Heart left ventricle (tissue), 16 donors: Measurements from ENCODE around the gene ARHGEF6. TPM values are rescaled to one million over a fixed set of nuclear protein-coding genes. Genes with fewer than 3 reads are reported as not detected.

Experiments used
- ATAC-seq, 4 donors: fragments of 200-7000 bp; cut with Tn5 transposase; one replicate each; pipeline ENCODE4 v1.9.1; 2020 to 2022; ENCODE audit warnings: moderate library complexity in 4 of 4, mild to moderate bottlenecking in 3 of 4, moderate number of reproducible peaks in 1 of 4
- DNase-seq, 5 donors: peaks; one replicate each; pipeline ENCODE4 v3.0.0-alpha.2; 2020
- H3K27ac ChIP-seq, 12 donors: fragments of 200-600 bp; sonication (generic) in 4 of 12; one replicate each; pipeline versions ENCODE4 v1.5.0 to v1.8.0; 2016 to 2022; ENCODE audit warnings: mild to moderate bottlenecking in 2 of 12
- H3K27me3 ChIP-seq, 9 donors: fragments of 200-600 bp; sonication (generic) in 2 of 9; one replicate each; pipeline versions ENCODE4 v1.5.1 to v1.8.0; 2016 to 2022; ENCODE audit warnings: mild to moderate bottlenecking in 3 of 9
- H3K36me3 ChIP-seq, 9 donors: fragments of 200-600 bp; sonication (generic) in 2 of 9; one replicate each; pipeline versions ENCODE4 v1.5.0 to v1.8.0; 2018 to 2022; ENCODE audit warnings: mild to moderate bottlenecking in 2 of 9
- H3K4me1 ChIP-seq, 12 donors: fragments of 200-600 bp; sonication (generic) in 4 of 12; one replicate each; pipeline versions ENCODE4 v1.5.0 to v1.8.0; 2016 to 2022; ENCODE audit warnings: mild to moderate bottlenecking in 3 of 12
- H3K4me3 ChIP-seq, 12 donors: fragments of 200-600 bp; sonication (generic) in 4 of 12; one replicate each; pipeline versions ENCODE4 v1.5.0 to v1.8.0; 2017 to 2022; ENCODE audit warnings: mild to moderate bottlenecking in 9 of 12, moderate library complexity in 4 of 12
- H3K9me3 ChIP-seq, 12 donors: fragments of 200-600 bp; sonication (generic) in 4 of 12; one replicate each; pipeline versions ENCODE4 v1.5.0 to v1.8.0; 2016 to 2022; ENCODE audit warnings: mild to moderate bottlenecking in 1 of 12
- CTCF ChIP-seq, 12 donors: fragments of 200-600 bp; sonication (generic) in 4 of 12; IDR thresholded peaks; one replicate each; pipeline versions ENCODE4 v1.5.0 to v1.8.0; 2018 to 2022; ENCODE audit warnings: antibody characterized with exemption in 12 of 12, mild to moderate bottlenecking in 5 of 12
- POLR2A ChIP-seq, 2 donors: fragments of 450-650 bp; IDR thresholded peaks; one replicate each; pipeline ENCODE4 v1.6.1; 2017; ENCODE audit warnings: antibody characterized with exemption in 2 of 2, mild to moderate bottlenecking in 2 of 2, moderate library complexity in 2 of 2
- WGBS, 4 donors: extraction: QIAGEN DNeasy Blood & Tissue Kit in 2 of 4; methylation state at CpG; one replicate each; pipeline versions ENCODE4 v1.1.5 to v1.1.7; 2013 to 2018; 5-methylcytosine and 5-hydroxymethylcytosine counted together
- intact Hi-C, 10 donors: fragments of 100-400 bp; cut with DNase I; formaldehyde crosslinking; loops; one replicate each; pipeline versions ENCODE4 v1.11.1 to v1.14.2; 2022
- polyA plus RNA-seq, 2 donors: library from polyadenylated mRNA; stranded (reverse); fragments of 200-250 nt; gene quantifications; one replicate each; pipeline ENCODE4 v1.2.3, GENCODE V29; 2013
- total RNA-seq, 9 donors: library from RNA; depleted of rRNA in 2 of 9; stranded (reverse); fragments of >200 nt in 2 of 9; fragmentation: NEBNext Ultra II Directional in 3 of 9; extraction: Animal tissue kit (Norgen Biotek cat#: 25700) in 3 of 9; gene quantifications; one replicate each; pipeline versions ENCODE4 v1.1.0 to v1.2.4, GENCODE V29; 2016 to 2023
- donor health status: ischemic (EF 13 %, LVEDD 7.1; RV severe dilation, severe dysfunction).
- donor health status: healthy with polysubstance abuse.
- donor health status: DM: no; HTN: yes; CAD: no.
- donor health status: DM: no; HTN: no; CAD: no.
- donor health status: ischemic (EF 25% LVEDD 6.9; RV normal size, moderate dysfunction).
- donor health status: ischemic (EF 25% LVEDD 5.7; RV mildly dilated, moderate dysfunction).
- donor health status: healthy.
- donor health status: DM: yes; HTN: yes; CAD: no.
- donor health status: ischemic (EF 35%, LVEDD 5.7; RV mildly dilated, moderate dysfunction).
- donor health status: nonischemic (EF 11% LVEDD 7.7; RV severe dilation, severe dysfunction).
- donor health status: DM: yes; HTN: yes; CAD: no.
- donor health status: PGD.
- donor health status: ischemic (EF 29% LVEDD 5.4; RV normal size, mild dysfunction).
- donor health status: nonischemic (EF 23%, LVEDD 6.1; RV moderate dilation, normal function).

ARHGEF6 gene
- total and polyA plus RNA-seq, 11 donors, result 15.2 to 74.7 (median 55.7) TPM

- H3K36me3 ChIP-seq, result peaks cover 0 to 50% (median 21%) of the 10 kb centered on the region in 9 donors
- peak; percentile 25 to 57 (median 47) for DNase-seq
- H3K27ac ChIP-seq, result peak overlapping the region in 1 of 12 donors; percentile 67
- no peak for TF ChIP-seq POLR2A (IDR thresholded peaks at IDR 0.05)
- peak in 11 of 12 donors; percentile 21 to 56 (median 45) for TF ChIP-seq CTCF (IDR thresholded peaks at IDR 0.05)
- H3K27me3 ChIP-seq, result peaks cover 0 to under 1% (median 0%) of the 10 kb centered on the region in 9 donors
- intact Hi-C loops, result loop anchor here (2.0 to 10.0 kb wide), 6 partner anchors 56 to 216 kb away; no protein-coding TSS in a partner anchor
- no peak overlapping the region for H3K4me3 ChIP-seq
- ATAC-seq, result peak; percentile 56 to 85 (median 82)
- H3K4me1 ChIP-seq, result peaks cover 0 to 26% (median 0%) of the 10 kb centered on the region in 12 donors
- WGBS, 4 donors, result 28 to 55% (median 37%) methylated on average over 1 of the region's 1 CpG
- H3K9me3 ChIP-seq, result no peaks in the 10 kb centered on the region
Measured at GRCh38 chrX:136711147-136711546, 69.6 kb downstream of the ARHGEF6 start.

- peaks cover 0 to 58% (median 28%) of the 10 kb centered on the region in 9 donors for H3K36me3 ChIP-seq
- 23 to 42% (median 34%) methylated on average over 2 of the region's 2 CpGs for WGBS, 4 donors
- ATAC-seq (no peak), DNase-seq (no peak)
- H3K4me1 ChIP-seq, result peaks cover 0 to 24% (median 0%) of the 10 kb centered on the region in 12 donors
- H3K9me3 ChIP-seq, result no peaks in the 10 kb centered on the region
- H3K27ac ChIP-seq, result peak overlapping the region in 1 of 12 donors; percentile 67
- TF ChIP-seq POLR2A (IDR thresholded peaks at IDR 0.05), result no peak
- TF ChIP-seq CTCF (IDR thresholded peaks at IDR 0.05), result no peak
- intact Hi-C loops, result loop anchor here (2.0 to 10.0 kb wide), 6 partner anchors 56 to 217 kb away; no protein-coding TSS in a partner anchor
- no peaks in the 10 kb centered on the region for H3K27me3 ChIP-seq
- no peak overlapping the region for H3K4me3 ChIP-seq
Measured at GRCh38 chrX:136710325-136710951, 70.3 kb downstream of the ARHGEF6 start.

GRCh38 chrX:136708348-136708747 lies 72.4 kb downstream of the ARHGEF6 start:
- intact Hi-C loops, result loop anchor here in 1 of 10 donors (5.0 kb wide), 1 partner anchor 219 kb away; no protein-coding TSS in a partner anchor
- Histone ChIP-seq H3K36me3 (peaks cover 0 to 71% (median 45%) of the 10 kb centered on the region in 9 donors), H3K4me3 (no peak overlapping the region), H3K27me3 (no peaks in the 10 kb centered on the region), H3K4me1 (peaks cover 0 to 14% (median 0%) of the 10 kb centered on the region in 12 donors), H3K9me3 (no peaks in the 10 kb centered on the region), H3K27ac (no peak overlapping the region)
- ATAC-seq (peak in 1 of 4 donors; percentile 46), DNase-seq (no peak)
- peak in 9 of 12 donors; percentile 7 to 50 (median 32) for TF ChIP-seq CTCF (IDR thresholded peaks at IDR 0.05)
- TF ChIP-seq POLR2A (IDR thresholded peaks at IDR 0.05), result no peak
- WGBS, 4 donors, result 47 to 52% (median 48%) methylated on average over 1 of the region's 1 CpG

GRCh38 chrX:136697156-136697555 lies 83.6 kb downstream of the ARHGEF6 start:
- TF ChIP-seq CTCF (IDR thresholded peaks at IDR 0.05), result no peak
- TF ChIP-seq POLR2A (IDR thresholded peaks at IDR 0.05), result no peak
- H3K27ac ChIP-seq, result no peak overlapping the region
- no peak overlapping the region for H3K4me3 ChIP-seq
- 29 to 94% (median 64%) methylated on average over 1 of the region's 1 CpG for WGBS, 4 donors
- peaks cover 0 to 3% (median 0%) of the 10 kb centered on the region in 9 donors for H3K27me3 ChIP-seq
- intact Hi-C loops, result no loop called here
- peaks cover 0 to 3% (median 0%) of the 10 kb centered on the region in 12 donors for H3K4me1 ChIP-seq
- H3K9me3 ChIP-seq, result peaks cover 0 to 7% (median 0%) of the 10 kb centered on the region in 12 donors
- peaks cover 0 to 11% (median 0%) of the 10 kb centered on the region in 9 donors for H3K36me3 ChIP-seq
- ATAC-seq (no peak), DNase-seq (no peak)
